Activated gamma-delta T cell treated with Interleukin-2 at 50 U/mL for 16 hours (primary cell): Measurements from ENCODE around the gene SWAP70.

Source experiments
- DNase-seq: peaks from one replicate; pipeline ENCODE4 v3.0.0-alpha.2; 2020

SWAP70 gene

DNA sequence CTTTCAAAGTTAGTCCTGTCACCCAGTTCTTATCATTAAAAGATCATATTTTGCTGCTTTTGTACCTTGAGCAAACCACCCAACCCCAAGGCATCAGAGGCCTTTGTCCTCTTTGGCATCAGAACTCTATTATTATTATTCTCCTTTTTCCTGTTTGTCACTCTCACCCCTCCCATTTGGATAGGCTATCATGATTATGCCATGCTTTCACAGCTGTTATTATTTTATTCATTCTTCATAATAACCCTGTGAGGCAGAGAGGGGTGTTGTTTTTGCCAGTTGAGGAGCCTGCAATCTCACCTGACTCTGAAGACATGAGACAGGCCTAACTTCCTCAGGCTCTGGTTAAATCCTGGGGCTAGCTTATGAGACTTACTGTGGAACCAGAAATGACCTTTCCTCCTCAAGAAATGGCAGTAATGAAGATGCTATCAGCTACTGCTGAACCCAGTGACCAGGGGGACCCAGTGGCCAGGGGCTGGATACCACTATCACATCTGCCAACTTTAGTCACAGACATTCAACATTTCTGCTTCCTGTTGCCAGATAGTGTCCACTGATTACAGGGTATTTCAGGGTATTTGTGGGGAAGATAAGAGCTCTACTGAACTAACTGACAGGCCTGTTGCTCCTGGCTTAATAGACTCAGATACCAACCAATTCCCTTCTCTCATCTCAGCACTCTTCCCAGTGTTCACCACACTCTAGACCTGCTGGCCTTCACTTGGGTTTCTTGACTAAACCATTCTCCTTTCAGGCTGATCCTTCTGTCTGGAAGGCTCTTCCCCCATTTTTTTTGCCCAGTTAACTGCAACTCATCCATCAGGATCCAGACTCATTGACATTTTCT lies 11.8 kb upstream of the SWAP70 start:
- no peak for DNase-seq

DNA sequence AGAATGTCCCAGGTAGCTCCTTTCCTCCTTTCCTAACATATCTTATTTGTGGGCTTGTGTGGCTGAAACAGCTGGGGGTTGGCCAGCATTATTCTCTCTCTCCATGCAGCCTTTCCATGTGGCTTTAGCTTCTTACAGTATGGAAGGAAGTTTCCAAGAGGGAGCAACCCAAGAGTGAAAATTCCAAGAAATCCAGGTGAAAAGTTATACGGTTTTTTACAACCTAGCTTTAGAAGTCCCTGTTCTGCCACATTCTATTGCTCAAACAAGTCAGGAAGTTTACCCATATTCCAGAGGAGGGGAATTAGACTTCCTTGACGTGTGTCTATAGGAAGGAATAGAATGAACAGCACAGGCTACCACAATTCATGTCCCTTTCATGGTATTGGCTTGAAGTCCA lies 10.0 kb upstream of the SWAP70 start:
- DNase-seq = no peak

DNA sequence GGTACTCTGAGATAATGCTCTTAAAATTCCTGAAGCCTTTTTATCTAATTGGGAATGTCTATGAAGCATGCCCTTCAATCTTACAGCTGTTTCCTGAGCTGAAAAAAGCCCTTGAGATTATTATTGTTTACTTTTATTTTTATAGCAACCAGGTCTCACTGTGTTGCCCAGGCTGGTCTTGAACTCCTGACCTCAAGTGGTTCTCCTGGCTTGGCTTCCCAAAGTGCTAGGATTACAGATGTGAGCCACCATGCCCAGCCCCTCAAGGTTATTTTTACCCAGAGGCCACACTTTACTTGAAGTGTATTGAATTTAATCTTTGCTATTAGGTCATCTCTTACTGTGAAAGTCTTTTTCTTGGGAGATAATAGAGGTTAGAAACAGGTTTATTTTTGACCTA lies 7.0 kb upstream of the SWAP70 start:
- DNase-seq = no peak

DNA sequence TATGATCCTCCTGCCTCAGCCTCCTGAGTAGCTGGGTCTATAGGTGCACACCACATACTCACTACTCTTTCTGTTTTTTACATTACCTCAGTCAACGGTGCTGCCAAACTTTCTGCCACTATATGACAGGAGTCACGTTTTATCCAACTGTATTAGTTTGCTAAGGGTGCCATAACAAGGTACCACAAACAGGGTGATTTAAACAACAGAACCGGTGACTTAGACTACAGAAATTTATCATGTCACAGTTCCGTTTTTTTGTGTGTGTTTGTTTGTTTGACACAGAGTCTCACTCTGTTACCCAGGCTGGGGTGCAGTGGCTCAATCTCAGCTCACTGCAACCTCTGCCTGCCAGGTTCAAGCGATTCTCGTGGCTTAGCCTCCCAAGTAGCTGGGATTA lies 6.3 kb upstream of the SWAP70 start:
- no peak for DNase-seq

DNA sequence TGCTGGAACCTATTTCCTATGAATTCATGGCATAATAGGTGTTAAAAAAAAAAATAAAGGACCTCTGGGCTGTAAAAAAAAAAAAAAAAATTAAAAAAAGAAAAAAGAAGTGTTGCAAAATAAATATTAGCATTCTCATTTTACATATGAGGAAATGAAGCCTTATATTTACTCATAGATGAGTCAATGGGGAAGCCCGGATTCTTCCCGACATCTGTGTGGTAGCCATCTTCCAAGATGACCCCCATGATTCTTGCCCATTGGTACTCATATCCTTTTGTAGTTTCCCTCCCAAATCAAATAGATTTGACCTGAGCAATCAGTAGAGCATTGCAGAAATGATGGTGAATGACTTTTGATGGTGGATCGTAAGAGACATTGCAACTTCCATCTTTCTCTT lies 3.0 kb upstream of the SWAP70 start:
- DNase-seq = no peak

DNA sequence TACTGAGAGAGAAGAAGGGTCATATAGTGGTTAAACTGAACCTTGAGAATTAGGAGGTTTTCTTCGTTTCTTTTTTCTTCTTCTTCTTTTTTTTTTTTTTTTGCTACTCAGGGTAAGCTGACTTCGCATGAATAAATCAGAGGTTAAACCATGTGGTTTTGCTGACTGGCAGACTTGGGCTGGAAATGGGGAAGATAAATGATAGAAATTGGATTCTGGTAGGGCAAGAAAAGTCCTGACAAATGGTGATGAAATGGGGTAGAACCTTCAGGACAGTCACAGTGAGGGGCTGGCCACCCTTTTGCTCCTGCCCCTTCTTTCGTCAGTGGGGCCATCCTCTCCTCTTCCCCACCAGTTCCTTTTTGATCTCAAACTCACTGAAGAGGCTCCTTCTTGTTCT lies 1.6 kb upstream of the SWAP70 start:
- no peak for DNase-seq

DNA sequence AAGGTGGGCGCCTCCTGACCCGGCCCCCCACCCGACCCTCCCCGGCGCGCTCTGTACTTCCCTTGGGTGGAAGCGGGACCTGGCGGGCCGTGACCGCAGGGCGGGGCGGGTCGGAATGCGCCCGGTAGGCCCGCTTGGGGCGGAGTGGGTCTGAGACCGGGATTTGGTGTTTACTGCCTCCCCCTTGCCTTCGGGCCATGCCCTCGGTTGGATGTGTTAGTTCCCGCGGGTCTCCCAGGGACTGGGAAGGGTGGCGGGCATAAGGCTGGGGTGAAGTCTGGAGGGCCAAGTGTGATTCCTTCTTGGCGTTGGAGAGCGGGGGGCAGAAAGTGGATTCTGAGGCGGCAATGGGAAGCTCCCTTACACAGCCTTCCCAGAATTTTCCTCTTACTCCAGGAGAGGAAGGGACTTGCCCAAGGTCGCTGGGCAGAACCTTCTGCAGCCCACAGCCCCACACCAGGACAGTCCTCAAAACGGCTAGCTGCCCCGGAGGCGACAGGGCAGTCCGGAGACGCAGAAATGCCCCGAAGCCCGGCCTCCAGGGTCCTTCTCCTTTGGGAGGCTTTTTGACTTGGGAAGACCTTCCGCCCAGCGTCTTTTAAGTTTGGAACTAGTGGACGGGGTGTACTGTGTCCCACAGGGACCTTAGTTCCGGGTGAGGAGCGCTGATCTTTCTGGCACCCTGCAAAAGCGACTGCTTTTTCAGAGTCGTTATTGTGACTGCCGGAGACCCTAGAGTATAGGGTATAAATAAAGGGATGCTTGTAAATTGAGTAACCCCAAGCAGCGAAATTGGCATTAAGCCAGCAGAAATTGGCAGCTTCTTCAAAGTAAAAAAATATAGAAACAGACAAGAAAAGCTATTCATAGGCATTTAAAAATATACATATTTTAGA lies 647 bp downstream of the SWAP70 start:
- no peak for DNase-seq

DNA sequence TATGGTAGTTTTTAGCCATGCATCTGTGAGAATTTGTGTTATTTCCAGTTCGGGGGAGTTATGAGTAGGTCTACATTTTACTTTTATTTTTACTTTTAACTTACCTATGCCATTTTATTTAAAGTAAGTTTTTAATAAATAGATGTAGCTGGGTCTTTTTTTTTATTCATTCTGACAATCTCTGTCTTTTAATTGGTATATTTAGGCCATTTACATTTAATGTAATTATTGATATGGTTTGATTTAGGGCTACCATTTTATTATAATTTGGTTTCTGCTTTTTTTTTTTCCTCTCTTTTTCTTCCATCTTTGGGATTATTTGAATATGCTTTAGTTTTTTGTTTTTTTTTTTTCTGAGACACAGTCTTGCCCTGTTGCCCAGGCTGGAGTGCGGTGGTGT lies 1.9 kb downstream of the SWAP70 start:
- no peak for DNase-seq

DNA sequence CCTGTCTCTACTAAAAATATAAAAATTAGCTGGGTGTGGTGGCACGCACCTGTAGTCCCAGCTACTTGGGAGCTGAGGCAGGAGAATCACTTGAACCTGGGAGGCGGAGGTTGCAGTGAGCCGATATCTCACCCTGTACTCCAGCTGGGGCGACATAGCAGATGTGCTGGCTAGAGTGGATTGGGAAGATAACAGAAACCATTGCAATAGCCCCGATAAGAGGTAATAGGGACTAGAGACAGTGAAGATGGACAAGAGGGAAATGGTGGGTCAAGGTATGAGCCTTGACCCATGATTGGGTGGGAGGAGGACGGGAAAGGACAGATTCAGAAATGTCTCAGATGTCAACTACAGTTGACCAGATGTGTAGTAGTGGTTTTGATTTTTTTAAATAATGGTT lies 6.1 kb downstream of the SWAP70 start:
- no peak for DNase-seq

DNA sequence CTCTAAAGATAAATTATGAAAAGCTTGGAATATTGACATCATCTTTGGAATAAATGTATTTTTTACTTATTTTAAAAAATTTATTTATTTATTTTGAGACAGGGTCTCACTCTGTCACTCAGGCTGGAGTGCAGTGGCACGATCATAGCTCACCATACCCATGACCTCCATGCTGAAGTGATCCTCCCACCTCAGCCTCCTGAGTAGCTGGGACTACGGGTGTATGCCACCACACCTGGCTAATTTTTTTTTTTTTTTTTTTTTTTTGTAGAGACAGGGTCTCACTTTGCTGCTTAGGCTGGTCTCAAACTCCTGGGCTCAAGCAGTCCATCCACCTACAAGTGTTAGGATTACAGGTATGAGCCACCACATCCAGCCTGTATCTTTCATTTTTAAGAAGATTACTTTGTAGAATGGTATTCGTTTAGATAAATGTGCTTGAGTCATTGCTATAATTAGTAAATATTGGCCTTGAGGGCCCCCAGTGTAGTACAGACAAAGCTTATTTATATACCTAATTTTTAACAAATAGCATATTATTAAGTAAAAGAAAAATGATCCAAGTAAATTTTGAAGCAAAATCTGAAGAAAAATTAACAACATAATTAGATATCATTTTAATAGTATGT lies 8.5 kb downstream of the SWAP70 start:
- DNase-seq = no peak

DNA sequence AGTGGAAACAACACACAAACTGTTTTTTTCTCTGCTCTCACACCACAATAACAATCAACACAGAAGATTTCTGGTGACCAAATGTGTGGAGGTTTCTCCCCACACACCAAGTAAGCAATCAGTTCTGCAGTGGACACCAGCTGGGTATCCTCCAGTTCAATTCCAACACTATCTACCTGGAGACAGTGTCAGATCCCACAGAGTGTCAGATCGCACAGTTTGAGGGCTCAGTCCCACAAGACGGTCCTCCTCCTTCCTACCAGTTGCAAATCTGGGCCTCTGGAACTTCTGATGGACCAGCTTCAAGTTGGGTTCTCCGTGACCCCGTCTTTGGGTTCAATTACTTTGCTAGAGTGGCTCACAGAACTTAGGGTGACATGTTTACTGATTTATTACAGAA lies 9.0 kb downstream of the SWAP70 start:
- DNase-seq = no peak

DNA sequence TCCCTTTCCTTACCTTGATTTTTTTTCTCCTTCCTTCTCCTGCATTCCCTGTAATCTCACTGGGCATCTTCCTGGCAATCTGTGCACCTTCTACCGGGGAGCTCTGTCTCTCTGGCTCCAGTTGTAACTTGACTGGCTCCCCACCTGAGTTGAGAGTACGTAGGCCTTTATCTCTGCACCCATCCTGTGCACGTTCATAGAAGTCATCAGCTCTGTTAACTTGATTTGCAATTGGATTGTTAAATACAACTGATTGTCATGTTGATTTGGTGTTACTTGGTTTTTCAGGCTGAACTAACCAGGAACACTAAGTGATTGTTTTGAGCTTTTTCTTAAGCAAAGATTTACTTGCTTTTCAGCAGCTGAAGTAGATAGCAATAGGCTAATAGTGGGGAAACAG lies 11.8 kb downstream of the SWAP70 start:
- no peak for DNase-seq

DNA sequence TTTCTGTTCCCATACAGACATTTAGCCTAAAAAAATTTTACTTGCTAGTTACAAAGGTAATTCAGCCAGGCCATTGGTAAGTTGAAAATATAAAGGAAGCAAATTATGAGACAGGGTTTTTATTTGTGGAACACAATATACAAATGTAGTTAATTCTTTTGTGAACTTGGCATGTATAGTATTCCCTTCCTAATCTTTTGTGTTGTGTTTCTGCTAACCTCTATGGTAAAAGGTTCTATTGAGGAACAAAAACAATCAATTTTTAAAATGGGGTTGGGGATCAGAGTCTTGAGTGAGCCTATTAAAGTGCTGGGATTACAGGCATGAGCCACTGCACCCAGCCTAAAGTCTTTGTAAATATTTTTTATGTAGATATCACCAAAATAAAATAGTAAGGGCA lies 14.1 kb downstream of the SWAP70 start:
- DNase-seq = no peak

DNA sequence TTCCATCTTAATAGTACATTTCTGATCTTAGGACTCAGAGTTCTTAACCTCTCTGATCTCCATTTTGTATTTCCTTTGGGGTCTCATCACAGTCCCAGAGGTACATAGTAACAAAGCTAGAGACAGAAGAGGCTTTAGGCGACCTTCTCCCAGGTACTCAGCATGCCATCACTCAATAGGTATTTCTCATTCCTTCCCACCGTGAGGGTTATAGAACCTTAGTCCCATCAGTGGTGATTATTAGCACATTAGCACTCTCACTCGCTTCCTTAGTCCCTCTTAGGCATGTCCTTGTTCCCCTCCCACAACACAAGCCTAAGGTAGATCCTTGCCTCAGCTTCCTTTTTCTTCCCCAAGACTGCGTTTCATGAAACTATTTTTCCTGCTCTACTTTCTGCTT lies 14.7 kb downstream of the SWAP70 start:
- no peak for DNase-seq

DNA sequence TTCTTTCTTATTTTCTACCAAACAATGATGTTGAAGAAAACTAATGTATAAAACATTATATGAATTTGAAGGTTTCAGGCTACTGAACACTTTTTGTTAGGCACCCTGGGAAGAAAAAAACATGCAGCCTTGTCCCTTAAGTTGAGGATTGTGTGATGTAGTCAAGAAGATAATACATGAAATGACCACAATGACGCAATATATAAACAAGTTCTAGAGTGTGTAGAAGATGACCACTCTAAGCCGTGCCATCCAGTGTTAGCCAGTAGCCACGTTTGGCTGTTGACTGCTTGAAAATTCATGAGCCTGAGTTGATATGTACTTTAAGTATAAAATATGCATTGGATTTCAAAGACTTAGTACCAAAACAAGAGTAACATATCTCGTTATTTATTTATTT lies 16.2 kb downstream of the SWAP70 start:
- no peak for DNase-seq

DNA sequence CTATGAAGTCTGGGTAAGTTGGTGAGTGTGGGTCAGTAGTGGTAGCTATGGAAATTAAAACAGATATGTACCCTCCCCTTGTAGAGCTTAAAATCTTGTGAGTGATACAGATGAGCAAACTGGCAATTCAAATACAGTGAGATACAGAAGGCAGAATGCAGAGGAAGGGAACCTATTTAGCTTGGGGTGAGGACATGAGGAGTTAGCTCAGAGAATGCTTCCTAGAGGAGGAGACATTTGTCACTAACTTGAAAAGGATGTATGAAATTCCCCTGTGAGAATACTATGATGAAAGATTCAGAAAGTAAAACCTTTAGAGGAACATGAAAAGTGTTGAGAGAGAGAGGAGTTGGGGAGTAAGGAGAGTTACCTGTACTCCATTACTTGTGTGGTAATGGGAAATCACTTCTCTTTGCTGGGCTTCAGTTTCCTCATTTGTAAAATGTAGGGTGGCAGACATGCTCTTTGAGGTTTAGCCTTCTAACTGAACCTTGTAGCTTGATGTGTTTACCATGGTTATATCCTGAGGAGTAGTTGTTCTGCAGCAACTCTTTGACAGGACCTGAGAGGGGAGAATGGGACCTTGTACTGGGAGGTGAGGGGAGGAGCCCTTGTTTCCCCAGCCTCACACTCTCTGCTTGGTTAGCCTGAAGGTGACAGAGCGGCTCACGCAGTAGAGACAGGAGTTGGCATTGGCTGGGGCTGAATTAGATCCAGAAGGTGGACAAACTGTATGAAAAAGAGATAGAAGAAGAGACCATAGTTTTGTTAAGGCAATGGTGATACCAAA lies 17.9 kb downstream of the SWAP70 start:
- no peak for DNase-seq

DNA sequence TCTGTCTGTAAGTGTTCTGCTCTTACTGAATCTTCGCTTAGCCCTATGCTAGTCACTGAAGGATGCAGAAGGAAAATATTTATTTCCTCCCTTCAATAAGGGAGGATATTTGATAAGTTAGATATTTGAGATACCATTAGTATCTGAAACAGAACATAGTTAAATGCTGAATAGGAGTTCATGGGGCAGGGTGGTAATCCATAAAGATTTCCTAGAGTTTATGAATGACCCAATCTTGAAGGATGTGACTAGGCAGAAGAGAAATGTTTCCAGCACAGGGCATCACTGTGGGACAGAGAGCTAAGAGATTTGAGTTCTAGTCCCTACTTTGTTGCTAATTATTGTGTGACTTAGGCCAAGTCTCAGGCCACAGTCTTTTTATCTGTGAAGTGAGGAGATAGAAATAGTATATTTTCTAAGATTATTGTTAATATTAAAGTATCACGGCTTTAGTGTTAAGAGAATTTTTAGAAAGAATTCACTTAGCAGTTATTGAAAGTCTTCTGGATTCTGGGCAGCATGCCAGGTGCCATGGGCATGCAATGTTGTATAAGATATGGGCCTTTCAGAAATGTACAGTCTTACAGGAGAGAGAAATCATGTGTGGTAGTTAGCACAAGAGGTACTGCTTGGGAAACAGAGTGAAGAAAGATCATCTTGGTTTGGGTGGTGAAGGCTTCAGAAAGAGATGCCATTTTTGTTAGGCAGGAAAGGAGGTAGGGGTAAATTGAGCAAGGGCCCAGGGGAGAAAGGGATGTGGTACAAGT lies 24.0 kb downstream of the SWAP70 start:
- DNase-seq = no peak

DNA sequence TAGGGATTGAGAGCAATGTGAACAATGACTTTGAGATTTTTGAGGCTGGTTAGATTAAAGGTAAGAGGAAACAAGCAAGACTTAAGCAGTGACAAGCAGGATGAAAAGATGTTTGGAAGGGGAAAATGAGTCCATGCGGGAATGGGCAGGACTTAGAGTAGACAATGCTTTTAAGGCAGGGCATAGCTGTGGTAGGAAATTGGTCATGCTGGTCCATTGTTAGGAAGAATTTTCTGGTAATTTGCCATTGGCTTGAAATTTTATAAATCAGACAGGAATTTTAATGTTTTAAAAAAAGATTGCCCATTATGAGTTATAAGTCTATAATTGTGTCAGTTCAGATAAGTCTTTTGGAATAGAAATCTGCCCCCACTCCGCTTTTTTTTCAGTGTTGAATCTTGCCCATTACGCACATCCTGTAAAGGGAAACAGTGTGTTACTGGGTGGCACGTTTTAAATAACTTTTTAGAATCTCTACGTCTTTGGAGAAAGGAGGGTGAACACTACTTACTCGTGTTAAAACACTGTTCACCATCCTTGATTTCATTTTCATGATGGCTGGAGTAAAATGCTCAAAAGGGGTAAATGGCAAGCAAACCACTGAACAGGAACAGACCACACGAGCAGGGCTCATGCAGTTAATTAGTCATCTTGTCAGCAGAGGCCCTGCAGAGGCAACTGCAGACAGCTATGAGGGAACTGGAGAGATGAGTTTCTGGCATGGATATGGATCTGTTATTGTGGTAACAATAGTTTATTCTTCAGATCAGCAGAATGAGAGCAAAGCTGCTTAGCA lies 25.0 kb downstream of the SWAP70 start:
- no peak for DNase-seq

DNA sequence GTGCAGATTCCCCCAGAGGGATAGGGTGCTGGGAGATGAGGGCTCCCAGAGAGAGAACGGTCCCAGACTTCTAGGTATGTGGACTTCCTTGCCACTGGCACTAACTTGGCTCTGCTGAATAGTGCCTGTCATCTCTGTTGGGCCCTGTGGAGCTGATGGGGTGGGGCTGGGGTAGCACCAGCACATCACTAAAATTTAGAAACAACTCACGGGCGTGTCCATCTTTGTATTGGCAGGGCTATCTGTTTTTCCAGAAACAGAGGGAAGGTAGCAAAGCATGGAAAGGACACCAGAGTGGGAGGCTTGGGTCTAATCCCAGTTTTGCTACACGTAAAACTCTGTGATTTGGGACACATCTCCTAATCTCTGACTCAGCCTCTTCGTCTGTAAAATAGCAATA lies 25.8 kb downstream of the SWAP70 start:
- no peak for DNase-seq

DNA sequence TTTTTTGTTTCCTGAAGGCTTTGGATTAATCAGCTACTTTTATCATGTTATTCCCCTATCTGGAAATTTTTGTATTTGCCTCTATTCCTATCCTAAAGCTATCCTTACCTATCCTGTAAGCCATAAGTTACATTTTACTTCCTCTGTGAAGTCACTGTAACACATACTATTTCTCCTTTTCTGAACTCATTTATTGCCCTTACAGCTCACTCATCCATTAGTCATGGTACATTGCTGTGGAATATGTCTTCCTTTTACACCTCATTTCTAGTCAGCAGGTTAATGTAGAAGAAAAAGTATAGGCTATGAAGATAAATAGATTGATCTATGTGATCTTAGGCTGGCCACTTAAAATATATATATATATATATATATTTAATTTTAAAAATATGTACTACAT lies 28.0 kb downstream of the SWAP70 start:
- DNase-seq = no peak

DNA sequence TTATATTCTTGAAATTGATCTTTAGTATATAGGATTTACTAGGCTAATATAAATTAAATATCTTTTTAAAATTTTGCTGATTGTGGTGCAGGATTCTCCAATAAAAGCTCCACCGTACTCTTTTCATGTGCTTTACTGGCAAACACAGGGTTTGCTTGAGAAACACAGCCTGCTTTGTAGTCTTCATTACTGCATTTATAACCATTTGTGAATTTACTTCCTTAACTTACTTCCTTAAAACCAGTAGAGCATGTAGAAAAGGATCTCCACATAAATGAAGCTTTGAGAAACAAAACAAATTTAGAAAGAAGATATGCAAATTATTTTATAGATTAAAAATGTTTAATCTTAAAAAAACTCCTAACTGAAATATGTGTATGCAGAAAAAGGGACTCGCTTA lies 28.8 kb downstream of the SWAP70 start:
- DNase-seq = no peak
